ENCODE data around the gene UVRAG.

UVRAG gene

GRCh38 chr11:75920848-75921247 is 105.8 kb downstream of the UVRAG start:
- Histone ChIP-seq H3K9me3 (ENCODE audit: control insufficient read depth, low read length) (no peaks in the 10 kb centered on the region), H3K4me3 (ENCODE audit: low read depth, low read length) (no peak overlapping the region), H3K9ac (no peak overlapping the region), H3K36me3 (ENCODE audit: control insufficient read depth, insufficient read depth, low read length) (no peaks in the 10 kb centered on the region), H2AFZ (no peak overlapping the region), H3K79me2 (no peaks in the 10 kb centered on the region), H3K4me2 (ENCODE audit: low read length) (no peak overlapping the region), H3K27ac (no peak overlapping the region), H3K4me1 (peaks cover 5% of the 10 kb centered on the region), H3K27me3 (ENCODE audit: control insufficient read depth, insufficient read depth, low read length) (no peaks in the 10 kb centered on the region)
- TF ChIP-seq CTCF (IDR thresholded peaks at IDR 0.05), result no peak

GRCh38 chr11:75921808-75922207 is 106.8 kb downstream of the UVRAG start:
- Histone ChIP-seq H3K9ac (no peak overlapping the region), H3K4me2 (ENCODE audit: low read length) (no peak overlapping the region)
- no peak for TF ChIP-seq CTCF (IDR thresholded peaks at IDR 0.05)

GRCh38 chr11:75924966-75925784 is 110.2 kb downstream of the UVRAG start:
- no peak overlapping the region for H3K4me2 ChIP-seq (ENCODE audit: low read length)
- no peaks in the 10 kb centered on the region for H3K79me2 ChIP-seq
- H3K4me3 ChIP-seq (ENCODE audit: low read depth, low read length), result no peak overlapping the region
- no peak for TF ChIP-seq CTCF (IDR thresholded peaks at IDR 0.05)
- no peak overlapping the region for H3K27ac ChIP-seq
- H3K9ac ChIP-seq, result no peak overlapping the region
- H3K9me3 ChIP-seq (ENCODE audit: control insufficient read depth, low read length), result no peaks in the 10 kb centered on the region
- H3K27me3 ChIP-seq (ENCODE audit: control insufficient read depth, insufficient read depth, low read length), result no peaks in the 10 kb centered on the region
- H3K36me3 ChIP-seq (ENCODE audit: control insufficient read depth, insufficient read depth, low read length), result no peaks in the 10 kb centered on the region
- no peak overlapping the region for H2AFZ ChIP-seq
- peaks cover 5% of the 10 kb centered on the region for H3K4me1 ChIP-seq

More at GRCh38 chr11:75921808-75922207, 106.8 kb downstream of the UVRAG start:
- Histone ChIP-seq H3K4me1 (peaks cover 5% of the 10 kb centered on the region), H3K4me3 (ENCODE audit: low read depth, low read length) (no peak overlapping the region), H3K36me3 (ENCODE audit: control insufficient read depth, insufficient read depth, low read length) (no peaks in the 10 kb centered on the region), H2AFZ (no peak overlapping the region), H3K79me2 (no peaks in the 10 kb centered on the region), H3K27me3 (ENCODE audit: control insufficient read depth, insufficient read depth, low read length) (no peaks in the 10 kb centered on the region), H3K27ac (no peak overlapping the region), H3K9me3 (ENCODE audit: control insufficient read depth, low read length) (no peaks in the 10 kb centered on the region)

- H2AFZ ChIP-seq, result no peak overlapping the region
- no peaks in the 10 kb centered on the region for H3K27me3 ChIP-seq (ENCODE audit: control insufficient read depth, insufficient read depth, low read length)
- no peak overlapping the region for H3K4me2 ChIP-seq (ENCODE audit: low read length)
- no peaks in the 10 kb centered on the region for H3K79me2 ChIP-seq
- H3K4me1 ChIP-seq, result peaks cover 5% of the 10 kb centered on the region
- TF ChIP-seq CTCF (IDR thresholded peaks at IDR 0.05), result no peak
- H3K27ac ChIP-seq, result no peak overlapping the region
- no peaks in the 10 kb centered on the region for H3K9me3 ChIP-seq (ENCODE audit: control insufficient read depth, low read length)
- H3K36me3 ChIP-seq (ENCODE audit: control insufficient read depth, insufficient read depth, low read length), result no peaks in the 10 kb centered on the region
- H3K4me3 ChIP-seq (ENCODE audit: low read depth, low read length), result no peak overlapping the region
- no peak overlapping the region for H3K9ac ChIP-seq
Measured at GRCh38 chr11:75925785-75926164, 110.8 kb downstream of the UVRAG start.

- Histone ChIP-seq H3K4me1 (peaks cover 5% of the 10 kb centered on the region), H3K4me3 (ENCODE audit: low read depth, low read length) (no peak overlapping the region), H3K4me2 (ENCODE audit: low read length) (no peak overlapping the region), H2AFZ (no peak overlapping the region), H3K36me3 (ENCODE audit: control insufficient read depth, insufficient read depth, low read length) (no peaks in the 10 kb centered on the region), H3K9ac (no peak overlapping the region), H3K27me3 (ENCODE audit: control insufficient read depth, insufficient read depth, low read length) (no peaks in the 10 kb centered on the region), H3K27ac (no peak overlapping the region), H3K9me3 (ENCODE audit: control insufficient read depth, low read length) (no peaks in the 10 kb centered on the region), H3K79me2 (peaks cover 5% of the 10 kb centered on the region)
- TF ChIP-seq CTCF (IDR thresholded peaks at IDR 0.05), result no peak
Measured at GRCh38 chr11:75929706-75930105, 114.7 kb downstream of the UVRAG start.

Measured in parathyroid adenoma (tissue), 2 donors.